Gastroesophageal sphincter (tissue), 3 donors: ENCODE measurements around the gene HPF1.

Experiments
- CTCF ChIP-seq, 4 experiments: fragments of 200-600 bp in 2 of 4; fragments of 450-650 bp in 2 of 4; sonication (generic) in 1 of 4; IDR thresholded peaks; one replicate each; pipeline ENCODE4 v1.5.1; 2017 to 2019; ENCODE audit warnings: antibody characterized with exemption in 4 of 4, mild to moderate bottlenecking in 2 of 4, moderate library complexity in 2 of 4
- POLR2AphosphoS5 ChIP-seq: sonication (generic); formaldehyde crosslinking; IDR thresholded peaks from one replicate; pipeline ENCODE4 v1.6.1; 2017; ENCODE audit warnings: antibody characterized with exemption

- no peak for TF ChIP-seq POLR2AphosphoS5
- peak in 1 of 4 experiments; percentile 30 for TF ChIP-seq CTCF (IDR thresholded peaks at IDR 0.05)
These were observed 17.0 kb upstream of the HPF1 start for GRCh38 chr4:169774466-169775445.
